ENCODE measurements around the gene TES. TPM values are rescaled to one million over a fixed set of nuclear protein-coding genes. Genes with fewer than 3 reads are reported as not detected.
A peak's percentile ranks its signal among the peaks of the same experiment; 100 is the strongest.

Gene TES
- polyA plus RNA-seq, 1 donor (not counting 4 experiments of a cell fraction or from before 2014, with no cell fraction given): 187 TPM

DNA sequence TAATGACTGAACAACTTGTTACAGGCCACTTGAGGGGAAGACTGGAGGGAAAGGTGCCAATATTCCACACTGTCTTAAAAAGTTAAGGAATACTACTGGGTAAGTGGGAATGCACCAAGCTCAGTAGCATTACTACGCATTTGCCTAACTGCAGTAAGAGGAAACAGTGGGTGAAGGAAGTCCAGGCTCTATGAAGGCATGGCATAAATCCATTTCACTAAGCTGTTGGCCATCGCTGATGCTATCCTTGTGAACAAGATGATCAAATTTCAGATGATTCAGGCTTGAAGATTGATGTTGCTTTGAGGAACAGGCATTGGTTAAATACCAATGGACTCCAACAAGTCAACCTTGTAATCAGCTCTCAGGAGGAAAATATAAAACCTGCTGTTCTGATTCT lies 44.2 kb upstream of the TES start:
- H3K27me3 ChIP-seq (ENCODE audit: control insufficient read depth, extremely low read depth, insufficient read depth, low read length): no peaks in the 10 kb centered on the region
- no peaks in the 10 kb centered on the region for H3K9me1 ChIP-seq (ENCODE audit: control insufficient read depth, extremely low read depth, insufficient read depth, low read length)
- no peak overlapping the region for H3K9ac ChIP-seq (ENCODE audit: control insufficient read depth, extremely low read depth, insufficient read depth, low read length)
- DNase-seq (ENCODE audit: low read depth, low spot score): no peak
- H3K36me3 ChIP-seq (ENCODE audit: control insufficient read depth in 2 of 2, extremely low read depth in 1 of 2, insufficient read depth in 2 of 2, low read length in 2 of 2): no peaks in the 10 kb centered on the region
- no peak for TF ChIP-seq EZH2 (IDR thresholded peaks at IDR 0.05; ENCODE audit: low read length)
- TF ChIP-seq, protein P1, sequence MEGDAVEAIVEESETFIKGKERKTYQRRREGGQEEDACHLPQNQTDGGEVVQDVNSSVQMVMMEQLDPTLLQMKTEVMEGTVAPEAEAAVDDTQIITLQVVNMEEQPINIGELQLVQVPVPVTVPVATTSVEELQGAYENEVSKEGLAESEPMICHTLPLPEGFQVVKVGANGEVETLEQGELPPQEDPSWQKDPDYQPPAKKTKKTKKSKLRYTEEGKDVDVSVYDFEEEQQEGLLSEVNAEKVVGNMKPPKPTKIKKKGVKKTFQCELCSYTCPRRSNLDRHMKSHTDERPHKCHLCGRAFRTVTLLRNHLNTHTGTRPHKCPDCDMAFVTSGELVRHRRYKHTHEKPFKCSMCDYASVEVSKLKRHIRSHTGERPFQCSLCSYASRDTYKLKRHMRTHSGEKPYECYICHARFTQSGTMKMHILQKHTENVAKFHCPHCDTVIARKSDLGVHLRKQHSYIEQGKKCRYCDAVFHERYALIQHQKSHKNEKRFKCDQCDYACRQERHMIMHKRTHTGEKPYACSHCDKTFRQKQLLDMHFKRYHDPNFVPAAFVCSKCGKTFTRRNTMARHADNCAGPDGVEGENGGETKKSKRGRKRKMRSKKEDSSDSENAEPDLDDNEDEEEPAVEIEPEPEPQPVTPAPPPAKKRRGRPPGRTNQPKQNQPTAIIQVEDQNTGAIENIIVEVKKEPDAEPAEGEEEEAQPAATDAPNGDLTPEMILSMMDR (optimal IDR thresholded peaks at IDR 0.05 in 1 of 3, IDR thresholded peaks at IDR 0.05 in 1 of 3, conservative IDR thresholded peaks at IDR 0.05 in 1 of 3; ENCODE audit: extremely low read depth in 1 of 3, insufficient read depth in 2 of 3, low read length in 3 of 3): no peak
- no peaks in the 10 kb centered on the region for H3K79me2 ChIP-seq (ENCODE audit: control insufficient read depth, insufficient read depth, low read length)
- H3K4me1 ChIP-seq (ENCODE audit: control insufficient read depth, extremely low read depth, insufficient read depth, low read length): no peaks in the 10 kb centered on the region
- H3K4me2 ChIP-seq (ENCODE audit: control insufficient read depth, extremely low read depth, insufficient read depth, low read depth, low read length): no peak overlapping the region
- no peak overlapping the region for H3K4me3 ChIP-seq (ENCODE audit: control insufficient read depth in 2 of 3, extremely low read depth in 1 of 3, insufficient read depth in 2 of 3, low read depth in 1 of 3, low read length in 3 of 3)
- no peak overlapping the region for H2AFZ ChIP-seq (ENCODE audit: control insufficient read depth, low read length)
- H3K27ac ChIP-seq (ENCODE audit: control insufficient read depth, insufficient read depth, low read length): no peak overlapping the region
- dilution Hi-C loops (cut with MboI; ENCODE audit: extremely low pct_ligation_motif_present, low sequenced_read_pairs): no loop called here
- no peaks in the 10 kb centered on the region for H3K9me3 ChIP-seq (ENCODE audit: control insufficient read depth, low read depth, low read length)
- no peaks in the 10 kb centered on the region for H4K20me1 ChIP-seq (ENCODE audit: control insufficient read depth, extremely low read depth, insufficient read depth, low read length)
- no peak for FAIRE-seq

GRCh38 chr7:116167177-116167576 lies 43.2 kb upstream of the TES start:
- no peak overlapping the region for H3K4me2 ChIP-seq (ENCODE audit: control insufficient read depth, extremely low read depth, insufficient read depth, low read depth, low read length)
- FAIRE-seq: no peak
- no peak for DNase-seq (ENCODE audit: low read depth, low spot score)
- H3K27me3 ChIP-seq (ENCODE audit: control insufficient read depth, extremely low read depth, insufficient read depth, low read length): no peaks in the 10 kb centered on the region
- dilution Hi-C loops (cut with MboI; ENCODE audit: extremely low pct_ligation_motif_present, low sequenced_read_pairs): no loop called here
- H3K4me3 ChIP-seq (ENCODE audit: control insufficient read depth in 2 of 3, extremely low read depth in 1 of 3, insufficient read depth in 2 of 3, low read depth in 1 of 3, low read length in 3 of 3): no peak overlapping the region
- H3K9ac ChIP-seq (ENCODE audit: control insufficient read depth, extremely low read depth, insufficient read depth, low read length): no peak overlapping the region
- H4K20me1 ChIP-seq (ENCODE audit: control insufficient read depth, extremely low read depth, insufficient read depth, low read length): no peaks in the 10 kb centered on the region
- TF ChIP-seq, protein P1 (optimal IDR thresholded peaks at IDR 0.05 in 1 of 3, IDR thresholded peaks at IDR 0.05 in 1 of 3, conservative IDR thresholded peaks at IDR 0.05 in 1 of 3; ENCODE audit: extremely low read depth in 1 of 3, insufficient read depth in 2 of 3, low read length in 3 of 3): peak; percentile 9 to 54 (median 18)
- TF ChIP-seq EZH2 (IDR thresholded peaks at IDR 0.05; ENCODE audit: low read length): no peak
- H3K9me1 ChIP-seq (ENCODE audit: control insufficient read depth, extremely low read depth, insufficient read depth, low read length): no peaks in the 10 kb centered on the region
- no peak overlapping the region for H2AFZ ChIP-seq (ENCODE audit: control insufficient read depth, low read length)
- no peaks in the 10 kb centered on the region for H3K36me3 ChIP-seq (ENCODE audit: control insufficient read depth in 2 of 2, extremely low read depth in 1 of 2, insufficient read depth in 2 of 2, low read length in 2 of 2)
- peaks cover 4% of the 10 kb centered on the region for H3K4me1 ChIP-seq (ENCODE audit: control insufficient read depth, extremely low read depth, insufficient read depth, low read length)
- no peaks in the 10 kb centered on the region for H3K79me2 ChIP-seq (ENCODE audit: control insufficient read depth, insufficient read depth, low read length)
- no peak overlapping the region for H3K27ac ChIP-seq (ENCODE audit: control insufficient read depth, insufficient read depth, low read length)
- no peaks in the 10 kb centered on the region for H3K9me3 ChIP-seq (ENCODE audit: control insufficient read depth, low read depth, low read length)
